ENCODE results near the gene HNRNPUL2.
"Not testable (repeated sequence)": the region's sequence is repeated elsewhere in the genome, so short reads cannot be mapped to it uniquely, and the experiment has no call there.

HNRNPUL2 gene

GRCh38 chr11:62747475-62748160 lies 20.4 kb upstream of the HNRNPUL2 start:
- peaks cover 3% of the 10 kb centered on the region; the same call in 1 of the 2 replicates for H3K36me3 ChIP-seq (ENCODE audit: control insufficient read depth, insufficient read depth, low read length)
- DNase-seq (ENCODE audit: extremely low read depth, insufficient read length) = no peak
- TF ChIP-seq, protein P1, sequence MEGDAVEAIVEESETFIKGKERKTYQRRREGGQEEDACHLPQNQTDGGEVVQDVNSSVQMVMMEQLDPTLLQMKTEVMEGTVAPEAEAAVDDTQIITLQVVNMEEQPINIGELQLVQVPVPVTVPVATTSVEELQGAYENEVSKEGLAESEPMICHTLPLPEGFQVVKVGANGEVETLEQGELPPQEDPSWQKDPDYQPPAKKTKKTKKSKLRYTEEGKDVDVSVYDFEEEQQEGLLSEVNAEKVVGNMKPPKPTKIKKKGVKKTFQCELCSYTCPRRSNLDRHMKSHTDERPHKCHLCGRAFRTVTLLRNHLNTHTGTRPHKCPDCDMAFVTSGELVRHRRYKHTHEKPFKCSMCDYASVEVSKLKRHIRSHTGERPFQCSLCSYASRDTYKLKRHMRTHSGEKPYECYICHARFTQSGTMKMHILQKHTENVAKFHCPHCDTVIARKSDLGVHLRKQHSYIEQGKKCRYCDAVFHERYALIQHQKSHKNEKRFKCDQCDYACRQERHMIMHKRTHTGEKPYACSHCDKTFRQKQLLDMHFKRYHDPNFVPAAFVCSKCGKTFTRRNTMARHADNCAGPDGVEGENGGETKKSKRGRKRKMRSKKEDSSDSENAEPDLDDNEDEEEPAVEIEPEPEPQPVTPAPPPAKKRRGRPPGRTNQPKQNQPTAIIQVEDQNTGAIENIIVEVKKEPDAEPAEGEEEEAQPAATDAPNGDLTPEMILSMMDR (IDR thresholded peaks at IDR 0.05; ENCODE audit: insufficient read depth, low read length, poor library complexity, severe bottlenecking) = no peak
- H3K4me3 ChIP-seq (replicated peaks; ENCODE audit: low read depth, low read length) = no peak overlapping the region
- H3K27me3 ChIP-seq (replicated peaks; ENCODE audit: control insufficient read depth, insufficient read depth, low read length) = no peaks in the 10 kb centered on the region

- TF ChIP-seq, protein P1 (IDR thresholded peaks at IDR 0.05; ENCODE audit: insufficient read depth, low read length, poor library complexity, severe bottlenecking) = no peak
- peaks cover 10% of the 10 kb centered on the region for H3K36me3 ChIP-seq (ENCODE audit: control insufficient read depth, insufficient read depth, low read length)
Measured at GRCh38 chr11:62737196-62737595, 9.9 kb upstream of the HNRNPUL2 start.

DNA sequence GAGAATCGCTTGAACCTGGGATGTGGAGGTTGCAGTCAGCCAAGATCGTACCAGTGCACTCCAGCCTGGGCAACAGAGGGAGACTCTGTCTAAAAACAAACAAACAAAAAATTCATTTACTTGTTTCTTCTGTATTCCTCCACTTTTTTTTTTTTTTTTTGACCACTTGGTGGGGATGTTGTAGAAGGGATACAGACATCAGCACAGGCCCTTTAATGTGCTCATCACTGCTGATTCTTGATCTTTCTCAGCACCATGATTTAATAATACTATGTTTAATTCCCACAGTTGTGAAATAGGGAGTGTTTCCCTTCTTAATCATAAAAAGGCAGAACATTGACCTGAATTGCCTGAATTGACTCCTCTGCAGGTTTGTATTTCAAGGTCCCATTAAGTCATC lies 5.6 kb upstream of the HNRNPUL2 start:
- no peak for DNase-seq (ENCODE audit: extremely low read depth, insufficient read length)
- TF ChIP-seq, protein P1 (IDR thresholded peaks at IDR 0.05; ENCODE audit: insufficient read depth, low read length, poor library complexity, severe bottlenecking) = peak; percentile 12
- H3K27me3 ChIP-seq (replicated peaks; ENCODE audit: control insufficient read depth, insufficient read depth, low read length) = no peaks in the 10 kb centered on the region
- peaks cover 10% of the 10 kb centered on the region for H3K36me3 ChIP-seq (ENCODE audit: control insufficient read depth, insufficient read depth, low read length)
- no peak overlapping the region for H3K4me3 ChIP-seq (replicated peaks; ENCODE audit: low read depth, low read length)

More at GRCh38 chr11:62737196-62737595, 9.9 kb upstream of the HNRNPUL2 start:
- H3K4me3 ChIP-seq (replicated peaks; ENCODE audit: low read depth, low read length) = no peak overlapping the region
- DNase-seq (ENCODE audit: extremely low read depth, insufficient read length) = no peak
- no peaks in the 10 kb centered on the region for H3K27me3 ChIP-seq (replicated peaks; ENCODE audit: control insufficient read depth, insufficient read depth, low read length)

DNA sequence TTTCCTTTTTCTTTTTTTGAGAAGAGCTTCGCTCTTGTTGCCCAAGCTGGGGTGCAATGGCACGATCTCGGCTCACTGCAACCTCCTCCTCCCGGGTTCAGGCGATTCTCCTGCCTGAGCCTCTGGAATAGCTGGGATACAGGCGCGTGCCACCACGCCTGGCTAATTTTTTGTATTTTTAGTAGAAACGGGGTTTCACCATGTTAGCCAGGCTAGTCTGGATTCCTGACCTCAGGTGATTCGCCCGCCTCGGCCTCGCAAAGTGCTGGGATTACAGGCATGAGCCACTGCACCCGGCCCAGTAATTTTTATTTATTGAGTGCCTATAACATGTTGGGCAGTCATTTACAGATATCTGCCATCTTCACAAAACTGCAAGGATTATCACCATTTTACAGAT lies 2.8 kb upstream of the HNRNPUL2 start:
- DNase-seq (ENCODE audit: extremely low read depth, insufficient read length); H3K27me3 ChIP-seq (replicated peaks; ENCODE audit: control insufficient read depth, insufficient read depth, low read length); H3K36me3 ChIP-seq (ENCODE audit: control insufficient read depth, insufficient read depth, low read length): not testable (repeated sequence)
- peak overlapping the region; percentile 94 for H3K4me3 ChIP-seq (replicated peaks; ENCODE audit: low read depth, low read length)

DNA sequence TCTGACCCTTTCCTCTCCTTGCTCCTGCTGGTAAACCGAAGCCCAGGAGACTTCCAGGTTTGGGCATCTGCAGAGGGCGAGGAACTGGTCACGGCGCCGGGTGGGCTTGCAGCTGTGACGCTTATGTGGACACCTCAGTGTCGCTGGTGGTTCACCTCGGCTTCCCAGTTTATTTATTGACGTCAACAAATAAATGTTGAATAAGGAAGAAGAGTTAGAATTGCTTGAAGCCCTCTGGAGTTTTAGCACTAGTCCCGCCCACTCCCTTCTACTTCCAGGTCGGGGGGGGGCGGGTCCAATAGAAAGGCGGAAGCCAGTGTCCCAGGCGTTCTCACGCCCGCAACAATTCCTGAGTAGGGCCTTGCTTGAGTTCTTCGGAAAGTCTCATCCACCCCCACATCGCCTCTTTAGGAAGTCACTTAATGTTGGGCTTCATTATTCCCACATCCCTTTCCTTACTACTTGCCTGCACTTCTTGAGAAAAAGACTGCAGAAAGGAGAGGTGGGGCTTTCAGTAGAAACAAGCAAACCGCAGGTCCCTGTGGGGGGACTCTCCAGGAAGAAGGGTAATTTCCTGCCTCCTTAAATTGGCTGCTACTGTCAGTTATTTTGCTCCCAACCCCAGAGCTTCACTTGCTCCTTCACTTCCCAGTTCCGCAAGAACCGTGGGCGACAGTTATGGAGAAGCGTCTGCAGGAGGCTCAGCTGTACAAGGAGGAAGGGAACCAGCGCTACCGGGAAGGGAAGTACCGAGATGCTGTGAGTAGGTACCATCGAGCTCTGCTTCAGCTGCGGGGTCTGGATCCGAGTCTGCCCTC lies 1.1 kb upstream of the HNRNPUL2 start, which contains the start of gene TTC9C:
TSS of gene TTC9C (plus strand) at position 316 of the 818 bp plus-strand sequence. CDS start at position 679, 363 bp downstream.
- Histone ChIP-seq H3K27me3 (replicated peaks; ENCODE audit: control insufficient read depth, insufficient read depth, low read length) (no peaks in the 10 kb centered on the region), H3K36me3 (ENCODE audit: control insufficient read depth, insufficient read depth, low read length) (peaks cover 6% of the 10 kb centered on the region), H3K4me3 (replicated peaks; ENCODE audit: low read depth, low read length) (peak within 1 kb of the TSS; percentile 94)
- TF ChIP-seq, protein P1 (IDR thresholded peaks at IDR 0.05; ENCODE audit: insufficient read depth, low read length, poor library complexity, severe bottlenecking) = no peak
- peak; percentile 86 for DNase-seq (ENCODE audit: extremely low read depth, insufficient read length)

DNA sequence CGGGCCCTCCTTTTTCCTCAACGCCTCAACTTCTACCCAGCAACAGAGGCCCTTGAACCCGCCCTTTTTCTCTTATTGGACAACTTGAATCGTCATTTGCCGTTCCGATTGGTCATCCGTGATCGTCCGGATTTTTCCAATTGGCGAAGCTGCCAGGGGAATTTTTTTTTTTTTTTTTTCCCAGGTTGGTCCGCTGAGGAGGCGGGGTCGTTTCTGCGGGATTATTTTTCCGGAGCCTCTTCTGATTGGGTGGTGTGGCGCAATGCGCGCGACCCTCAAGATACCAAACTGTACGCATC lies 564 bp upstream of the HNRNPUL2 start:
- H3K36me3 ChIP-seq (ENCODE audit: control insufficient read depth, insufficient read depth, low read length) = peaks cover 8% of the 10 kb centered on the region
- TF ChIP-seq, protein P1 (IDR thresholded peaks at IDR 0.05; ENCODE audit: insufficient read depth, low read length, poor library complexity, severe bottlenecking) = no peak
- H3K4me3 ChIP-seq (replicated peaks; ENCODE audit: low read depth, low read length) = peak overlapping the region; percentile 94
- no peak for DNase-seq (ENCODE audit: extremely low read depth, insufficient read length)
- H3K27me3 ChIP-seq (replicated peaks; ENCODE audit: control insufficient read depth, insufficient read depth, low read length) = no peaks in the 10 kb centered on the region
